WTC11 (cell line): ENCODE results near the gene PDE3B. TPM values are rescaled to one million over a fixed set of nuclear protein-coding genes. Genes with fewer than 3 reads are reported as not detected.
A peak's percentile ranks its signal among the peaks of the same experiment; 100 is the strongest.

Source experiments
- ATAC-seq: fragments of 200-7000 bp; cut with Tn5 transposase; 2 replicates; pipeline ENCODE4 v1.10.0; 2021; ENCODE audit warnings: mild to moderate bottlenecking, moderate library complexity
- CTCF ChIA-PET: fragments of 300-600 bp; sonication (Branson Sonifier 250); formaldehyde crosslinking; loops from one replicate; lab custom pipeline; 2021; ENCODE audit warnings: antibody characterized with exemption; lab: Charles Lee
- POLR2A ChIA-PET: fragments of 350-600 bp; sonication (Branson Sonifier 250); formaldehyde crosslinking; loops from one replicate; lab custom pipeline; 2021; ENCODE audit warnings: antibody characterized with exemption; lab: Charles Lee
- DNase-seq: peaks from one replicate; pipeline ENCODE4 v3.0.0; 2021; ENCODE audit warnings: low spot score
- H3K27ac Mint-ChIP-seq: 2 replicates; pipeline ENCODE4 v1.8.0; 2021; ENCODE audit warnings: mixed read lengths
- H3K27me3 Mint-ChIP-seq: 2 replicates; pipeline ENCODE4 v1.8.0; 2021; ENCODE audit warnings: low read depth, mild to moderate bottlenecking, moderate library complexity, mixed read lengths
- H3K36me3 Mint-ChIP-seq: 2 replicates; pipeline ENCODE4 v1.8.0; 2021; ENCODE audit warnings: mixed read lengths
- H3K4me1 Mint-ChIP-seq: 2 replicates; pipeline ENCODE4 v1.8.0; 2022; ENCODE audit warnings: mixed read lengths
- H3K4me3 Mint-ChIP-seq: 2 replicates; pipeline ENCODE4 v1.8.0; 2021; ENCODE audit warnings: mild to moderate bottlenecking, moderate library complexity, mixed read lengths
- H3K9me3 Mint-ChIP-seq: 2 replicates; pipeline ENCODE4 v1.8.0; 2021; ENCODE audit warnings: mixed read lengths
- CREM ChIP-seq: sonication (generic); formaldehyde crosslinking; IDR thresholded peaks from 2 replicates; pipeline ENCODE4 v1.8.1; 2022; ENCODE audit warnings: mild to moderate bottlenecking, missing genetic modification reagents, moderate library complexity
- GRHL2 ChIP-seq: fragments of 250-450 bp; sonication (Bioruptor Pico); IDR thresholded peaks from 2 replicates; pipeline ENCODE4 v1.8.0; 2022; ENCODE audit warnings: mild to moderate bottlenecking, moderate library complexity; ENCODE audit not compliant: insufficient replicate concordance, severe bottlenecking
- KAT7 ChIP-seq: sonication (generic); formaldehyde crosslinking; IDR thresholded peaks from 2 replicates; pipeline ENCODE4 v1.8.1; 2023; ENCODE audit warnings: missing genetic modification reagents, mild to moderate bottlenecking, borderline replicate concordance
- NFATC4 ChIP-seq: fragments of 250-450 bp; sonication (Bioruptor Pico); IDR thresholded peaks from 2 replicates; pipeline ENCODE4 v1.9.0; 2021; ENCODE audit warnings: mild to moderate bottlenecking
- NFE2L1 ChIP-seq: sonication (generic); formaldehyde crosslinking; IDR thresholded peaks from 2 replicates; pipeline ENCODE4 v1.8.1; 2023; ENCODE audit warnings: missing genetic modification reagents
- PRRX2 ChIP-seq: fragments of 250-450 bp; sonication (Bioruptor Pico); IDR thresholded peaks from 2 replicates; pipeline ENCODE4 v1.8.0; 2021; ENCODE audit warnings: mild to moderate bottlenecking
- TEAD4 ChIP-seq: sonication (generic); formaldehyde crosslinking; IDR thresholded peaks from 2 replicates; pipeline ENCODE4 v1.8.0; 2022; ENCODE audit warnings: mild to moderate bottlenecking, missing genetic modification reagents
- ZNF219 ChIP-seq: sonication (generic); formaldehyde crosslinking; IDR thresholded peaks from 2 replicates; pipeline ENCODE4 v1.8.0; 2023; ENCODE audit warnings: missing genetic modification reagents, mild to moderate bottlenecking, borderline replicate concordance
- ZNF263 ChIP-seq: sonication (generic); formaldehyde crosslinking; IDR thresholded peaks from 2 replicates; pipeline ENCODE4 v1.8.1; 2022; ENCODE audit warnings: low read depth, mild to moderate bottlenecking, moderate library complexity, missing genetic modification reagents
- ZNF317 ChIP-seq: sonication (generic); formaldehyde crosslinking; IDR thresholded peaks from 2 replicates; pipeline ENCODE4 v1.8.1; 2023; ENCODE audit warnings: low read depth, mild to moderate bottlenecking, moderate library complexity, missing genetic modification reagents, borderline replicate concordance
- ZNF423 ChIP-seq: fragments of 250-450 bp; sonication (Bioruptor Pico); IDR thresholded peaks from 2 replicates; pipeline ENCODE4 v2.1.2; 2022; ENCODE audit warnings: mild to moderate bottlenecking, moderate library complexity
- total RNA-seq: library from RNA; stranded (reverse); gene quantifications from 3 replicates; pipeline ENCODE4 v1.2.3, GENCODE V29; 2021
- TF ChIP-seq, protein P1 (sequence below): sonication (generic); formaldehyde crosslinking; IDR thresholded peaks from 2 replicates; pipeline ENCODE4 v1.8.0; 2023; ENCODE audit warnings: mild to moderate bottlenecking, missing genetic modification reagents
- TF ChIP-seq, protein P2 (sequence below): fragments of 200-600 bp; IDR thresholded peaks from 2 replicates; pipeline ENCODE4 v1.8.0; 2022; ENCODE audit warnings: antibody characterized with exemption
- TF ChIP-seq, protein P3 (sequence below): sonication (generic); formaldehyde crosslinking; IDR thresholded peaks from 2 replicates; pipeline ENCODE4 v1.8.1; 2022; ENCODE audit warnings: low read depth, missing genetic modification reagents, borderline replicate concordance
- TF ChIP-seq, protein P4 (sequence below): sonication (generic); formaldehyde crosslinking; IDR thresholded peaks from 2 replicates; pipeline ENCODE4 v1.8.0; 2022; ENCODE audit warnings: mild to moderate bottlenecking, missing genetic modification reagents
- TF ChIP-seq, protein P5 (sequence below): sonication (generic); formaldehyde crosslinking; IDR thresholded peaks from 2 replicates; pipeline ENCODE4 v1.8.1; 2022; ENCODE audit warnings: low read depth, mild to moderate bottlenecking, moderate library complexity, missing genetic modification reagents, borderline replicate concordance
- TF ChIP-seq, protein P6 (sequence below): fragments of 250-450 bp; sonication (Bioruptor Pico); IDR thresholded peaks from 2 replicates; pipeline ENCODE4 v1.9.0; 2021; ENCODE audit warnings: moderate library complexity, mild to moderate bottlenecking, inconsistent platforms, borderline replicate concordance

PDE3B gene
- total RNA-seq, 1 experiment from 2014 or later = 9.6 TPM

DNA sequence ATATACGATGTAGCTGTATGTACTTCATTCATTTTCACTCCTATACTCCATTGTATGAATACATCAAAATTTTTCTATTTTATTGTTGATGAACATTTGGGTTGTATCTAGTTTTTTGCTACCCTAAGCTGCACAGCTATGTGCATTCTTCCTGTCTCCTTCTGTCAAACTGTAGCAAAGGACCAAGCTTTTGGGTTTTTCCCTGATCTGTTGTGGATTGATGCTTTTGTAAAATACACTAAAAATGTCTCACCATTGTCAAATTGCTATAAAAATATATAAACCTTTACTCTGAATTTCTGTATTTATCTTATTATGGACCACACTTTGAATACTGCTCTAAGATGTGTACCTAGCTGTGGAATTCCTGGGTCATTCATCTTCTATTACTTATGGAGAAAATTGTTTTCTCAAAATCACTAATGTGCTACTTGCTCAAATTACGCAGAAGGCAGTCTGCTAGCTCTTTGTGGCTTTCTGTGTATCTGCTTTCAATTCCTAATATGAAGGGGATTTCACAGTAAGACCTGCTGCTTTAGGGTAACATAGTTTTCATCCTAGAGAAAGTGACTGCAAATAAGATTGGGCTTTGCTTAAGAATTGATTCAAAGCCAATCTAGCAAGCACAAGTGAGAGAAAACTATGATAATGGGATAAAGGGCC lies 125.1 kb downstream of the PDE3B start:
- H3K27me3 Mint-ChIP-seq = no peaks in the 10 kb centered on the region
- no peak for DNase-seq
- H3K27ac Mint-ChIP-seq = no peak overlapping the region
- TF ChIP-seq NFE2L1 = no peak
- no peak for TF ChIP-seq ZNF263
- TF ChIP-seq, protein P1, sequence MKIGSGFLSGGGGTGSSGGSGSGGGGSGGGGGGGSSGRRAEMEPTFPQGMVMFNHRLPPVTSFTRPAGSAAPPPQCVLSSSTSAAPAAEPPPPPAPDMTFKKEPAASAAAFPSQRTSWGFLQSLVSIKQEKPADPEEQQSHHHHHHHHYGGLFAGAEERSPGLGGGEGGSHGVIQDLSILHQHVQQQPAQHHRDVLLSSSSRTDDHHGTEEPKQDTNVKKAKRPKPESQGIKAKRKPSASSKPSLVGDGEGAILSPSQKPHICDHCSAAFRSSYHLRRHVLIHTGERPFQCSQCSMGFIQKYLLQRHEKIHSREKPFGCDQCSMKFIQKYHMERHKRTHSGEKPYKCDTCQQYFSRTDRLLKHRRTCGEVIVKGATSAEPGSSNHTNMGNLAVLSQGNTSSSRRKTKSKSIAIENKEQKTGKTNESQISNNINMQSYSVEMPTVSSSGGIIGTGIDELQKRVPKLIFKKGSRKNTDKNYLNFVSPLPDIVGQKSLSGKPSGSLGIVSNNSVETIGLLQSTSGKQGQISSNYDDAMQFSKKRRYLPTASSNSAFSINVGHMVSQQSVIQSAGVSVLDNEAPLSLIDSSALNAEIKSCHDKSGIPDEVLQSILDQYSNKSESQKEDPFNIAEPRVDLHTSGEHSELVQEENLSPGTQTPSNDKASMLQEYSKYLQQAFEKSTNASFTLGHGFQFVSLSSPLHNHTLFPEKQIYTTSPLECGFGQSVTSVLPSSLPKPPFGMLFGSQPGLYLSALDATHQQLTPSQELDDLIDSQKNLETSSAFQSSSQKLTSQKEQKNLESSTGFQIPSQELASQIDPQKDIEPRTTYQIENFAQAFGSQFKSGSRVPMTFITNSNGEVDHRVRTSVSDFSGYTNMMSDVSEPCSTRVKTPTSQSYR (CRISPR knock-in tag) = no peak
- no peak for TF ChIP-seq KAT7
- ChIA-PET POLR2A (interaction anchor here (0.5 kb wide), 1 partner anchor 47 kb away, joined by 3 read pairs; no protein-coding TSS in a partner anchor), CTCF (interaction anchor here (0.9 to 1.1 kb wide), 2 partner anchors 139 to 232 kb away, joined by 3 read pairs; no protein-coding TSS in a partner anchor)
- H3K9me3 Mint-ChIP-seq = no peaks in the 10 kb centered on the region
- no peak for ATAC-seq
- no peaks in the 10 kb centered on the region; the same call in 1 of the 2 replicates for H3K4me1 Mint-ChIP-seq
- H3K36me3 Mint-ChIP-seq = no peaks in the 10 kb centered on the region
- H3K4me3 Mint-ChIP-seq = no peak overlapping the region

DNA sequence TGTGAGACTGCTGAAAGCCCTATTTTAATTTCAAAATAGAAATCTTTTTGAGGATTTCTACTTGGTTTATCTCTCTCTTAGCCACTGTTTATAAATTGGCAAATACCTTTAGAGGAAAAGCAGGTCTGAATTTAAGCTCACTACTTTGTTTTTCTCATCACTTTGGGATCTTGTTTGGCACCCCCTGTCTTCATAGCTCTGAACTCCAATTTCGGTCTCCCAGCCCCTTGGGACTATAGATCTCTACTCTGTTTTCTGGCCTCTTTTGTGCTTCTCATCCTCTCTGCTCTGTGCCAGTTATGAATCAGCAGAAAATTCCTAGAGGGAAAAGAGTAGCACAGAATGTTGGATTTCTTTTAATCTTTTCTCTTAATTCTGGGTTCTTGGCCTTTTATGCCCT lies 130.2 kb downstream of the PDE3B start:
- peak; percentile 89 for ATAC-seq
- Mint-ChIP-seq H3K27me3 (no peaks in the 10 kb centered on the region), H3K36me3 (peaks cover 13% of the 10 kb centered on the region), H3K9me3 (peaks cover 14% of the 10 kb centered on the region), H3K27ac (no peak overlapping the region), H3K4me3 (no peak overlapping the region), H3K4me1 (peaks cover 6% of the 10 kb centered on the region)
- POLR2A ChIA-PET = interaction anchor here (0.9 to 1.2 kb wide), 2 partner anchors 118 to 253 kb away, joined by 3 read pairs; partner anchors contain the start of gene CYP2R1
- TF ChIP-seq ZNF219 (CRISPR knock-in tag) = no peak
- TF ChIP-seq, protein P2, sequence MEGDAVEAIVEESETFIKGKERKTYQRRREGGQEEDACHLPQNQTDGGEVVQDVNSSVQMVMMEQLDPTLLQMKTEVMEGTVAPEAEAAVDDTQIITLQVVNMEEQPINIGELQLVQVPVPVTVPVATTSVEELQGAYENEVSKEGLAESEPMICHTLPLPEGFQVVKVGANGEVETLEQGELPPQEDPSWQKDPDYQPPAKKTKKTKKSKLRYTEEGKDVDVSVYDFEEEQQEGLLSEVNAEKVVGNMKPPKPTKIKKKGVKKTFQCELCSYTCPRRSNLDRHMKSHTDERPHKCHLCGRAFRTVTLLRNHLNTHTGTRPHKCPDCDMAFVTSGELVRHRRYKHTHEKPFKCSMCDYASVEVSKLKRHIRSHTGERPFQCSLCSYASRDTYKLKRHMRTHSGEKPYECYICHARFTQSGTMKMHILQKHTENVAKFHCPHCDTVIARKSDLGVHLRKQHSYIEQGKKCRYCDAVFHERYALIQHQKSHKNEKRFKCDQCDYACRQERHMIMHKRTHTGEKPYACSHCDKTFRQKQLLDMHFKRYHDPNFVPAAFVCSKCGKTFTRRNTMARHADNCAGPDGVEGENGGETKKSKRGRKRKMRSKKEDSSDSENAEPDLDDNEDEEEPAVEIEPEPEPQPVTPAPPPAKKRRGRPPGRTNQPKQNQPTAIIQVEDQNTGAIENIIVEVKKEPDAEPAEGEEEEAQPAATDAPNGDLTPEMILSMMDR = peak; percentile 29; the same call in 1 of the 2 replicates
- TF ChIP-seq, protein P3, sequence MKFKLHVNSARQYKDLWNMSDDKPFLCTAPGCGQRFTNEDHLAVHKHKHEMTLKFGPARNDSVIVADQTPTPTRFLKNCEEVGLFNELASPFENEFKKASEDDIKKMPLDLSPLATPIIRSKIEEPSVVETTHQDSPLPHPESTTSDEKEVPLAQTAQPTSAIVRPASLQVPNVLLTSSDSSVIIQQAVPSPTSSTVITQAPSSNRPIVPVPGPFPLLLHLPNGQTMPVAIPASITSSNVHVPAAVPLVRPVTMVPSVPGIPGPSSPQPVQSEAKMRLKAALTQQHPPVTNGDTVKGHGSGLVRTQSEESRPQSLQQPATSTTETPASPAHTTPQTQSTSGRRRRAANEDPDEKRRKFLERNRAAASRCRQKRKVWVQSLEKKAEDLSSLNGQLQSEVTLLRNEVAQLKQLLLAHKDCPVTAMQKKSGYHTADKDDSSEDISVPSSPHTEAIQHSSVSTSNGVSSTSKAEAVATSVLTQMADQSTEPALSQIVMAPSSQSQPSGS (CRISPR knock-in tag) = no peak
- CTCF ChIA-PET = interaction anchor here (0.6 to 2.1 kb wide), 27 partner anchors 8 to 320 kb away, joined by 3 to 32 read pairs (median 4); partner anchors contain the start of genes CALCB, CYP2R1 and PDE3B
- peak; percentile 14 for DNase-seq

DNA sequence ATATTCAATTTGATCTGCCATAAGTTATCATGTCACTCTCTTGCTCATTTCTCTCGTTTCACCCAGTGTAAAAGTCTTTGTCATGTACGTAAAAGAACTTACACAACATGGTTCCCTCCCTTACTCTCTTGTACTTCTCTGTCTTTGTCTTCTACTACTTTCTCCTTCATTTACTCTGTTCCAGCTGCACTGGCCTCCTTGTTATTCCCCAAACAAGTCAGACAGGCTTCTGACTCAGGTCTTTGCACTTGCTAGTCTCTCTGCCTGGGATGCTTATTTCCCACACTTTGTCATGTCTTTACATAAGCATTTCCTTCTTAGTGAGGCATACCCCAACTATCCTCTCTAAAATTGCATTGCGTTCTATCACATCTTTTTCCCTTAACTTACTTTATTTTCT lies 131.1 kb downstream of the PDE3B start:
- POLR2A ChIA-PET = interaction anchor here (1.2 kb wide), 1 partner anchor 254 kb away, joined by 3 read pairs; no protein-coding TSS in a partner anchor
- TF ChIP-seq, protein P4, sequence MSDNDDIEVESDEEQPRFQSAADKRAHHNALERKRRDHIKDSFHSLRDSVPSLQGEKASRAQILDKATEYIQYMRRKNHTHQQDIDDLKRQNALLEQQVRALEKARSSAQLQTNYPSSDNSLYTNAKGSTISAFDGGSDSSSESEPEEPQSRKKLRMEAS (CRISPR knock-in tag) = no peak
- TF ChIP-seq ZNF423 (CRISPR knock-in tag) (no peak), CREM (CRISPR knock-in tag) (no peak), NFATC4 (CRISPR knock-in tag) (no peak), NFE2L1 (no peak)
- TF ChIP-seq, all 79 proteins: peak for 0
- H3K27ac Mint-ChIP-seq = peak overlapping the region; percentile 69
- CTCF ChIA-PET = interaction anchor here (1.4 to 2.1 kb wide), 4 partner anchors 11 to 152 kb away, joined by 4 to 32 read pairs (median 13); no protein-coding TSS in a partner anchor
- DNase-seq (no peak), ATAC-seq (peak; percentile 30; the same call in 1 of the 2 replicates)
- no peaks in the 10 kb centered on the region for H3K27me3 Mint-ChIP-seq
- H3K4me3 Mint-ChIP-seq = no peak overlapping the region
- H3K9me3 Mint-ChIP-seq = peaks cover 18% of the 10 kb centered on the region
- H3K4me1 Mint-ChIP-seq = peaks cover 6% of the 10 kb centered on the region
- H3K36me3 Mint-ChIP-seq = peaks cover 14% of the 10 kb centered on the region

DNA sequence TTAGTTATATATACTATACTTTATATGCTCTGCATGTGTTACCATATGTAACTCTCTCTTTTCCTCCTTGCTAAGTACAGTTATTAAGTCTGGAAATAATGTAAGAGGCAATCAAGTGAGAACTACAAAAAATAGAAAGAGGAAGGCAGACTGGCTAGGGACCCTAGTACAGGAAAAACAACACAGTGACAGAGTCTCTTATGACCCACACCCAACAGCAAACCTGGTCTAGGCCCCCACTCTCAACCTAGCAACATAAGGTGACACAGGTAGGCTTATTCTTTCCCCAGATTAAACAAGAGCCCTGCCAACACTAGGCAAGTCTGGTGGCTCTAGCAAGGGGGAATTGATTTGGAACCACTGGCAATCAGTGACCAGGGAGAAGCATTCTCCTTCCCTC lies 132.3 kb downstream of the PDE3B start:
- Mint-ChIP-seq H3K4me3 (no peak overlapping the region), H3K27ac (no peak overlapping the region), H3K36me3 (peaks cover 14% of the 10 kb centered on the region), H3K27me3 (no peaks in the 10 kb centered on the region), H3K9me3 (peaks cover 25% of the 10 kb centered on the region), H3K4me1 (peaks cover 6% of the 10 kb centered on the region)
- DNase-seq = no peak
- POLR2A ChIA-PET = no interaction called here
- CTCF ChIA-PET = interaction anchor here (1.1 kb wide), 1 partner anchor 132 kb away, joined by 5 read pairs; no protein-coding TSS in a partner anchor
- ATAC-seq = no peak
- TF ChIP-seq, protein P5, sequence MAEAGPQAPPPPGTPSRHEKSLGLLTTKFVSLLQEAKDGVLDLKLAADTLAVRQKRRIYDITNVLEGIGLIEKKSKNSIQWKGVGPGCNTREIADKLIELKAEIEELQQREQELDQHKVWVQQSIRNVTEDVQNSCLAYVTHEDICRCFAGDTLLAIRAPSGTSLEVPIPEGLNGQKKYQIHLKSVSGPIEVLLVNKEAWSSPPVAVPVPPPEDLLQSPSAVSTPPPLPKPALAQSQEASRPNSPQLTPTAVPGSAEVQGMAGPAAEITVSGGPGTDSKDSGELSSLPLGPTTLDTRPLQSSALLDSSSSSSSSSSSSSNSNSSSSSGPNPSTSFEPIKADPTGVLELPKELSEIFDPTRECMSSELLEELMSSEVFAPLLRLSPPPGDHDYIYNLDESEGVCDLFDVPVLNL (CRISPR knock-in tag) = no peak
- TF ChIP-seq PRRX2 (CRISPR knock-in tag) = no peak
- TF ChIP-seq, protein P6, sequence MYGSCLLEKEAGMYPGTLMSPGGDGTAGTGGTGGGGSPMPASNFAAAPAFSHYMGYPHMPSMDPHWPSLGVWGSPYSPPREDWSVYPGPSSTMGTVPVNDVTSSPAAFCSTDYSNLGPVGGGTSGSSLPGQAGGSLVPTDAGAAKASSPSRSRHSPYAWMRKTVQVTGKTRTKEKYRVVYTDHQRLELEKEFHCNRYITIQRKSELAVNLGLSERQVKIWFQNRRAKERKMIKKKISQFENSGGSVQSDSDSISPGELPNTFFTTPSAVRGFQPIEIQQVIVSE (CRISPR knock-in tag) = no peak
- TF ChIP-seq GRHL2 (CRISPR knock-in tag) = no peak
- TF ChIP-seq ZNF317 (CRISPR knock-in tag) = no peak
- TF ChIP-seq TEAD4 (CRISPR knock-in tag) = no peak
- no peak for TF ChIP-seq NFATC4 (CRISPR knock-in tag)
